BJ (cell line): ENCODE data around the gene CRYZ. TPM values are rescaled to one million over a fixed set of nuclear protein-coding genes. Genes with fewer than 3 reads are reported as not detected.
"Not testable (repeated sequence)": the region's sequence is repeated elsewhere in the genome, so short reads cannot be mapped to it uniquely, and the experiment has no call there.

Source experiments
- CTCF ChIA-PET: fragments of 350-600 bp; formaldehyde crosslinking; extraction: SDS; loops from one replicate; lab custom pipeline; 2021; ENCODE audit warnings: antibody characterized with exemption, inconsistent platforms; lab: Yijun Ruan, JAX
- POLR2A ChIA-PET: fragments of 300-600 bp; sonication (Branson Sonifier 250); formaldehyde crosslinking; extraction: SDS; loops from one replicate; lab custom pipeline; 2021; ENCODE audit warnings: antibody characterized with exemption; lab: Charles Lee
- DNase-seq: peaks from one replicate; pipeline ENCODE4 v3.0.0-alpha.2; 2011; ENCODE audit warnings: low read depth
- H3K27me3 ChIP-seq: 2 replicates; pipeline ENCODE4 v1.6.0; 2011; ENCODE audit warnings: low read length; ENCODE audit not compliant: control insufficient read depth, insufficient read depth
- H3K36me3 ChIP-seq: 2 replicates; pipeline ENCODE4 v1.5.1; 2011; ENCODE audit warnings: low read length; ENCODE audit not compliant: control insufficient read depth, insufficient read depth
- H3K4me3 ChIP-seq: 2 replicates; pipeline ENCODE4 v1.5.1; 2011; ENCODE audit warnings: low read depth, mild to moderate bottlenecking, control low read depth, low read length
- polyA plus RNA-seq: library from polyadenylated mRNA; depleted of rRNA; stranded (reverse); fragments of >200 nt; gene quantifications from 2 replicates; pipeline ENCODE4 v1.2.3, GENCODE V29; 2011
- TF ChIP-seq, protein P1 (sequence below): IDR thresholded peaks from 2 replicates; pipeline ENCODE4 v1.5.1; 2011; ENCODE audit warnings: low read depth, mild to moderate bottlenecking, control low read depth, inconsistent platforms, low read length, moderate library complexity; ENCODE audit not compliant: insufficient read depth

CRYZ gene
- polyA plus RNA-seq, 1 experiment: 22.9 TPM

- TF ChIP-seq, protein P1, sequence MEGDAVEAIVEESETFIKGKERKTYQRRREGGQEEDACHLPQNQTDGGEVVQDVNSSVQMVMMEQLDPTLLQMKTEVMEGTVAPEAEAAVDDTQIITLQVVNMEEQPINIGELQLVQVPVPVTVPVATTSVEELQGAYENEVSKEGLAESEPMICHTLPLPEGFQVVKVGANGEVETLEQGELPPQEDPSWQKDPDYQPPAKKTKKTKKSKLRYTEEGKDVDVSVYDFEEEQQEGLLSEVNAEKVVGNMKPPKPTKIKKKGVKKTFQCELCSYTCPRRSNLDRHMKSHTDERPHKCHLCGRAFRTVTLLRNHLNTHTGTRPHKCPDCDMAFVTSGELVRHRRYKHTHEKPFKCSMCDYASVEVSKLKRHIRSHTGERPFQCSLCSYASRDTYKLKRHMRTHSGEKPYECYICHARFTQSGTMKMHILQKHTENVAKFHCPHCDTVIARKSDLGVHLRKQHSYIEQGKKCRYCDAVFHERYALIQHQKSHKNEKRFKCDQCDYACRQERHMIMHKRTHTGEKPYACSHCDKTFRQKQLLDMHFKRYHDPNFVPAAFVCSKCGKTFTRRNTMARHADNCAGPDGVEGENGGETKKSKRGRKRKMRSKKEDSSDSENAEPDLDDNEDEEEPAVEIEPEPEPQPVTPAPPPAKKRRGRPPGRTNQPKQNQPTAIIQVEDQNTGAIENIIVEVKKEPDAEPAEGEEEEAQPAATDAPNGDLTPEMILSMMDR: no peak
- peaks cover 2% of the 10 kb centered on the region; the same call in 1 of the 2 replicates for H3K36me3 ChIP-seq
- CTCF ChIA-PET: no interaction called here
- H3K4me3 ChIP-seq: no peak overlapping the region
- POLR2A ChIA-PET: no interaction called here
- H3K27me3 ChIP-seq: no peaks in the 10 kb centered on the region
- DNase-seq: no peak
Observed at GRCh38 chr1:74763807-74764206, 31.0 kb upstream of the CRYZ start.

DNA sequence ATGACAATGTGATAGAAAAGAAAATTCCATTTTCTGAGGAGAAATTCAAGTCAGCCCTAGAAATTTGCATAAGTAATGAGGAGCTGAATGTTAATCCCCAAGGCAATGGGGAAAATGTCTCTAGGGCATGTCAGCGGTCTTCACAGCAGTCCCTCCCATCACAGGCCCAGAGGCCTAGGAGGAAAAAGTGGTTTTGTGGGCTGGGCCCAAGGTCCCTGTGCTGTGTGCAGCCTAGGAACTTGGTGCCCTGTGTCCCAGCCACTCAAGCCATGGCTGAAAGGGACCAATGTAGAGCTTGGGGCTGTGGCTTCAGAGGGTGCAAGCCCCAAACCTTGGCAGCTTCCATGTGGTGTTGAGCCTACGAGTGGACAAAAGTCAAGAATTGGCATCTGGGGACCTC lies 23.8 kb upstream of the CRYZ start:
- DNase-seq, H3K27me3 ChIP-seq, H3K4me3 ChIP-seq, POLR2A ChIA-PET, H3K36me3 ChIP-seq: not testable (repeated sequence)
- CTCF ChIA-PET: interaction anchor here (1.3 kb wide), 1 partner anchor 446 kb away, joined by 4 read pairs; no protein-coding TSS in a partner anchor

- Histone ChIP-seq H3K4me3 (no peak overlapping the region), H3K27me3 (no peaks in the 10 kb centered on the region), H3K36me3 (peaks cover 6% of the 10 kb centered on the region; the same call in 1 of the 2 replicates)
- CTCF ChIA-PET: no interaction called here
- POLR2A ChIA-PET: no interaction called here
- TF ChIP-seq, protein P1: no peak
- no peak for DNase-seq
Observed at GRCh38 chr1:74755475-74755874, 22.6 kb upstream of the CRYZ start.

GRCh38 chr1:74753104-74753503 lies 20.3 kb upstream of the CRYZ start:
- POLR2A ChIA-PET: no interaction called here
- TF ChIP-seq, protein P1: no peak
- no peak for DNase-seq
- peaks cover 9% of the 10 kb centered on the region; the same call in 1 of the 2 replicates for H3K36me3 ChIP-seq
- H3K4me3 ChIP-seq: no peak overlapping the region
- CTCF ChIA-PET: no interaction called here
- no peaks in the 10 kb centered on the region for H3K27me3 ChIP-seq

DNA sequence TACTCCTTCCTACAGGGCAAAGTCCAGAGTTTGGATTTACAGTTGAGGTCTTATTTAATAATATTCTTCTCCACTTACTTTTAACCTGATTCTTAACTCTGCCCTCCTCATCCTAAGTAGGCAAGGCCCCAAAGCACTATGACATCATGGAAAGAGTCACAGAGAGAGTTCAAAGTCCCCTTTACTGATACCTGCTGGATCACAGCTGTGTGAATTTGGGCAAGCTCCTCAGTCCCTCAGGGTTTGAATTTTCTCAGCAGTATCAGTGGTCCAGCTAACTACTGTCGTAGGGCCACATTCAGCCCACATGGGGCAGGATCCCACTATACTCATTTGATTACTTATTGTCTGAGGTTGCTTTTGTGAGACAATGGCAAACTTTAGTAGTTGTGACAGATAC lies 16.1 kb upstream of the CRYZ start:
- H3K27me3 ChIP-seq: no peaks in the 10 kb centered on the region
- DNase-seq: no peak
- H3K36me3 ChIP-seq: peaks cover 10% of the 10 kb centered on the region
- no peak overlapping the region for H3K4me3 ChIP-seq
- ChIA-PET POLR2A (interaction anchor here (0.5 kb wide), 1 partner anchor 473 kb away, joined by 8 read pairs; no protein-coding TSS in a partner anchor), CTCF (interaction anchor here (0.6 kb wide), 1 partner anchor 15 kb away, joined by 4 read pairs; no protein-coding TSS in a partner anchor)
- TF ChIP-seq, protein P1: no peak

DNA sequence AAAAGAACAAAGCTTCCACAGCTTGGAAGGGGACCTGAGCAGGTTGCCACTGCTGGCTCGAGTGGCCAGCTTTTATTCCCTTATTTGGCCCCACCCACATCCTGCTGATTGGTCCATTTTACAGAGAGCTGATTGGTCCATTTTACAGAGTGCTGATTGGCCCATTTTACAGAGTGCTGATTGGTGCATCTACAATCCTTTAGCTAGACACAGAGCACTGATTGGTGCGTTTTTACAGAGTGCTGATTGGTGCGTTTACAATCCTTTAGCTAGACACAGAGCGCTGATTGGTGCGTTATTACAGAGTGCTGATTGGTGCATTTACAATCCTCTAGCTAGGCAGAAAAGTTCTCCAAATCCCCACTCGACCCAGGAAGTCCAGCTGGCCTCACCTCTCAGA lies 12.4 kb upstream of the CRYZ start:
- DNase-seq, H3K27me3 ChIP-seq, H3K4me3 ChIP-seq, POLR2A ChIA-PET: not testable (repeated sequence)
- CTCF ChIA-PET: interaction anchor here (3.5 kb wide), 1 partner anchor 12 kb away, joined by 15 read pairs; the partner anchor contains the start of genes CRYZ and TYW3
- peaks cover 10% of the 10 kb centered on the region for H3K36me3 ChIP-seq

GRCh38 chr1:74740307-74740980 lies 7.6 kb upstream of the CRYZ start:
- POLR2A ChIA-PET: interaction anchor here (0.6 kb wide), 1 partner anchor 728 kb away, joined by 3 read pairs; no protein-coding TSS in a partner anchor
- H3K36me3 ChIP-seq: peaks cover 13% of the 10 kb centered on the region

More at GRCh38 chr1:74740307-74740980, 7.6 kb upstream of the CRYZ start:
- H3K27me3 ChIP-seq, H3K4me3 ChIP-seq, CTCF ChIA-PET, DNase-seq: not testable (repeated sequence)
